Tibial nerve (tissue), 4 donors: ENCODE data around the gene RSBN1L. TPM values are rescaled to one million over a fixed set of nuclear protein-coding genes. Genes with fewer than 3 reads are reported as not detected.
"Not testable (repeated sequence)": the region's sequence is repeated elsewhere in the genome, so short reads cannot be mapped to it uniquely, and the experiment has no call there.

ENCODE experiments used
- DNase-seq, 2 donors: peaks; one replicate each; pipeline ENCODE4 v3.0.0-alpha.2; 2019; ENCODE audit warnings: low spot score in 2 of 2
- H3K27ac ChIP-seq, 4 donors: fragments of 200-600 bp; sonication (generic) in 3 of 4; one replicate each; pipeline ENCODE4 v1.5.1; 2017 to 2019; ENCODE audit warnings: mild to moderate bottlenecking in 1 of 4
- H3K27me3 ChIP-seq, 2 donors: fragments of 200-600 bp; sonication (generic) in 1 of 2; one replicate each; pipeline versions ENCODE4 v1.5.1 to v1.6.0; 2017 to 2019
- H3K36me3 ChIP-seq, 3 donors: fragments of 200-600 bp; sonication (generic); one replicate each; pipeline ENCODE4 v1.5.1; 2018 to 2019
- H3K4me1 ChIP-seq, 4 donors: fragments of 200-600 bp; sonication (generic) in 3 of 4; one replicate each; pipeline ENCODE4 v1.5.1; 2017 to 2019
- H3K4me3 ChIP-seq, 4 donors: fragments of 200-600 bp; sonication (generic) in 3 of 4; one replicate each; pipeline ENCODE4 v1.5.1; 2017 to 2019; ENCODE audit warnings: mild to moderate bottlenecking in 1 of 4, moderate library complexity in 1 of 4
- H3K9me3 ChIP-seq, 4 donors: fragments of 200-600 bp; sonication (generic) in 3 of 4; one replicate each; pipeline ENCODE4 v1.5.1; 2017 to 2019
- CTCF ChIP-seq, 5 experiments: fragments of 200-600 bp in 3 of 5; fragments of 450-650 bp in 2 of 5; sonication (generic) in 3 of 5; IDR thresholded peaks; one replicate each; pipeline ENCODE4 v1.5.1; 2016 to 2019; ENCODE audit warnings: antibody characterized with exemption in 5 of 5, mild to moderate bottlenecking in 3 of 5, moderate library complexity in 2 of 5
- EP300 ChIP-seq, 2 donors: sonication (generic); formaldehyde crosslinking; IDR thresholded peaks; one replicate each; pipeline ENCODE4 v1.6.1; 2017; ENCODE audit warnings: antibody characterized with exemption in 2 of 2, mild to moderate bottlenecking in 1 of 2
- POLR2A ChIP-seq, 2 donors: fragments of 450-650 bp; IDR thresholded peaks; one replicate each; pipeline ENCODE4 v1.6.1; 2017; ENCODE audit warnings: antibody characterized with exemption in 2 of 2, mild to moderate bottlenecking in 2 of 2, moderate library complexity in 2 of 2
- WGBS, 2 donors: methylation state at CpG; one replicate each; pipeline ENCODE4 v1.1.5; 2018; 5-methylcytosine and 5-hydroxymethylcytosine counted together
- total RNA-seq, 4 donors: library from RNA; depleted of rRNA; stranded (reverse); fragments of >200 nt; gene quantifications; one replicate each; pipeline ENCODE4 v1.1.0, GENCODE V29; 2016

Gene RSBN1L
- total RNA-seq, 4 donors from 2014 or later: 15.6 to 33.9 (median 29.1) TPM

- Histone ChIP-seq H3K4me1 (peaks cover 0 to 18% (median 4%) of the 10 kb centered on the region in 4 donors), H3K4me3 (no peak overlapping the region), H3K9me3 (no peaks in the 10 kb centered on the region), H3K27ac (no peak overlapping the region), H3K27me3 (no peaks in the 10 kb centered on the region), H3K36me3 (peaks cover 0 to 15% (median 0%) of the 10 kb centered on the region in 3 donors)
- no peak for DNase-seq
- WGBS, 2 donors: 97 to 100% methylated on average over 1 of the region's 1 CpG
- TF ChIP-seq EP300 (IDR thresholded peaks at IDR 0.05) (no peak), CTCF (IDR thresholded peaks at IDR 0.05) (no peak), POLR2A (IDR thresholded peaks at IDR 0.05) (no peak)
Observed at GRCh38 chr7:77707504-77707992, 11.3 kb downstream of the RSBN1L start.

- 93 to 97% methylated on average over 3 of the region's 3 CpGs for WGBS, 2 donors
- H3K4me1 ChIP-seq: peaks cover 0 to 14% (median 3%) of the 10 kb centered on the region in 4 donors
Observed at GRCh38 chr7:77710067-77710466, 13.8 kb downstream of the RSBN1L start.

DNA sequence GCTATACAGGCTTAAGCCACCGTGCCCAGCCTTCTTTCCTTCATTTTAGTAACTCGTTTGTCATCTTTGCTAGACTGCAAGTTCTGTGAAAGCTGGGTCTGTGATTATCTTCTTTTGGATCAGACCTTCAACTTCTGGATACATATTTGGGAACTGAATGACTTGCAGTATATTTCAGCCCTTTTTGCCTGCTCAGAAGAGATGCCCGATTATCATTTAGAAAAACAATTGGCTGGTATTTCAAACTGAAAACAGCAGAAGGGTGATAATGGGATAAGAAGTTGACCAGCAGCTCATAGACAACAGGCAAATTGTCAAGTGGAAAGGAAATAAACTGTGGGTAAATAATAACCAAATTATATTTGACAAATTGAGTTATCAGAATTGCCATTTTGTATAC lies 14.6 kb downstream of the RSBN1L start:
- Histone ChIP-seq H3K4me1 (peaks cover 0 to 14% (median 3%) of the 10 kb centered on the region in 4 donors), H3K27me3 (no peaks in the 10 kb centered on the region), H3K27ac (no peak overlapping the region), H3K36me3 (peaks cover 0 to 15% (median 0%) of the 10 kb centered on the region in 3 donors), H3K4me3 (no peak overlapping the region), H3K9me3 (no peaks in the 10 kb centered on the region)
- TF ChIP-seq EP300 (IDR thresholded peaks at IDR 0.05) (no peak), POLR2A (IDR thresholded peaks at IDR 0.05) (no peak), CTCF (IDR thresholded peaks at IDR 0.05) (no peak)
- whole genome bisulfite sequencing, 2 donors: 71 to 81% methylated on average over 3 of the region's 3 CpGs
- DNase-seq: no peak

More at GRCh38 chr7:77710067-77710466, 13.8 kb downstream of the RSBN1L start:
- no peak overlapping the region for H3K4me3 ChIP-seq
- no peak overlapping the region for H3K27ac ChIP-seq
- H3K36me3 ChIP-seq: peaks cover 0 to 15% (median 0%) of the 10 kb centered on the region in 3 donors
- no peaks in the 10 kb centered on the region for H3K9me3 ChIP-seq
- no peaks in the 10 kb centered on the region for H3K27me3 ChIP-seq
- no peak for DNase-seq
- no peak for TF ChIP-seq POLR2A (IDR thresholded peaks at IDR 0.05)
- no peak for TF ChIP-seq EP300 (IDR thresholded peaks at IDR 0.05)
- TF ChIP-seq CTCF (IDR thresholded peaks at IDR 0.05): no peak

DNA sequence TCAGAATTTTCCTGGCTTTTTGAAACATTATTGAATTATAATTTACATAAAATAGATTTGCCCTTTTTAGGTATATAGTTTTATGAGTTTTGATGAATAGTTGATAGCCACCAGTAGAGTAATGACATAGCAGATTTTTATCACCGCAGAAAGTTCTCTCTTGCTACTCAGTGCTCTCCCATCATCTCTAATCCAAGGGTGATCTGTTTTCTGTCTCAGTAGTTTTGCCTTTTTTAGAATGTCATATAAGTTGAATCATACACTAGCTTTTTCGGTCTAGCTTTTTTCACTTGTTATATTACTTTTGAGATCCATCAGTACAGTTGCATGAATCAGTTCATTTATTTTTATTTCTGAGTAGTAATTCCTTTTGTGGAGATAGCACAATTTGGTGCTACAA lies 17.9 kb downstream of the RSBN1L start:
- Histone ChIP-seq H3K27ac (no peak overlapping the region), H3K9me3 (no peaks in the 10 kb centered on the region), H3K27me3 (no peaks in the 10 kb centered on the region), H3K4me3 (no peak overlapping the region), H3K36me3 (peaks cover 0 to 15% (median 0%) of the 10 kb centered on the region in 3 donors), H3K4me1 (peaks cover 0 to 21% (median 5%) of the 10 kb centered on the region in 4 donors)
- TF ChIP-seq EP300 (IDR thresholded peaks at IDR 0.05) (no peak), POLR2A (IDR thresholded peaks at IDR 0.05) (no peak), CTCF (IDR thresholded peaks at IDR 0.05) (no peak)
- DNase-seq: no peak
- 88 to 89% methylated on average over 2 of the region's 2 CpGs for WGBS, 2 donors

- not testable (repeated sequence) for H3K27ac ChIP-seq, H3K9me3 ChIP-seq, H3K4me3 ChIP-seq, DNase-seq, H3K27me3 ChIP-seq
- H3K36me3 ChIP-seq: peaks cover 0 to 14% (median 0%) of the 10 kb centered on the region in 3 donors
- H3K4me1 ChIP-seq: peaks cover 0 to 21% (median 1%) of the 10 kb centered on the region in 4 donors
Observed at GRCh38 chr7:77714931-77715330, 18.7 kb downstream of the RSBN1L start.

DNA sequence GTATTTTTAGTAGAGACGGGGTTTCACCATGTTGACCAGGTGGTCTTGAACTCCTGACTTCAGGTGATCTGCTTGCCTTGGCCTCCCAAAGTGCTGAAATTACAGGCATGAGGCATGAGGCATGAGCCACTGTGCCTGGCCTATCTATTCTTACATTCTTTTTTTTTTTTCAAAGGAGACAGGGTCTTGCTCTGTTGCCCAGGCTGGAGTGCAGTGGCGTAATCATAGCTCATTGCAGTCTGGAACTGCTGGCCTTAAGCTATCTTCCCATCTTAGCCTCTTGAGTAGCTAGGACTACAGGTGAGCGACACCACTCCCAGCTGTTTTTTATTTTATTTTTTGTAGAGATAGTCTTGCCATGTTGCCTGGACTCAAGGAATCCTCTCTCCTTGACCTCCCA lies 20.5 kb downstream of the RSBN1L start:
- WGBS, 2 donors: 97 to 98% methylated on average over 3 of the region's 3 CpGs
- peaks cover 0 to 20% (median 1%) of the 10 kb centered on the region in 4 donors for H3K4me1 ChIP-seq
- TF ChIP-seq POLR2A (IDR thresholded peaks at IDR 0.05) (no peak), EP300 (IDR thresholded peaks at IDR 0.05) (no peak), CTCF (IDR thresholded peaks at IDR 0.05) (no peak)
- no peak for DNase-seq
- H3K27ac ChIP-seq: no peak overlapping the region
- H3K9me3 ChIP-seq: no peaks in the 10 kb centered on the region
- no peaks in the 10 kb centered on the region for H3K36me3 ChIP-seq
- no peak overlapping the region for H3K4me3 ChIP-seq
- no peaks in the 10 kb centered on the region for H3K27me3 ChIP-seq

GRCh38 chr7:77717566-77717965 lies 21.3 kb downstream of the RSBN1L start:
- WGBS, 2 donors: 97 to 98% methylated on average over 5 of the region's 5 CpGs
- DNase-seq, H3K36me3 ChIP-seq, H3K27ac ChIP-seq, H3K4me3 ChIP-seq, H3K9me3 ChIP-seq, H3K27me3 ChIP-seq: not testable (repeated sequence)
- peaks cover 0 to 28% (median 3%) of the 10 kb centered on the region in 4 donors for H3K4me1 ChIP-seq
